Urothelium cell line (cell line): Measurements from ENCODE around the gene LY9.

ENCODE experiments used
- DNase-seq: peaks from one replicate; pipeline ENCODE4 v3.0.0; 2011; ENCODE audit warnings: low spot score, mixed read lengths
- FAIRE-seq: peaks from 2 replicates; lab custom pipeline; 2011; peaks lifted over from hg19 to GRCh38; lab: Jason Lieb, UNC

LY9 gene

DNA sequence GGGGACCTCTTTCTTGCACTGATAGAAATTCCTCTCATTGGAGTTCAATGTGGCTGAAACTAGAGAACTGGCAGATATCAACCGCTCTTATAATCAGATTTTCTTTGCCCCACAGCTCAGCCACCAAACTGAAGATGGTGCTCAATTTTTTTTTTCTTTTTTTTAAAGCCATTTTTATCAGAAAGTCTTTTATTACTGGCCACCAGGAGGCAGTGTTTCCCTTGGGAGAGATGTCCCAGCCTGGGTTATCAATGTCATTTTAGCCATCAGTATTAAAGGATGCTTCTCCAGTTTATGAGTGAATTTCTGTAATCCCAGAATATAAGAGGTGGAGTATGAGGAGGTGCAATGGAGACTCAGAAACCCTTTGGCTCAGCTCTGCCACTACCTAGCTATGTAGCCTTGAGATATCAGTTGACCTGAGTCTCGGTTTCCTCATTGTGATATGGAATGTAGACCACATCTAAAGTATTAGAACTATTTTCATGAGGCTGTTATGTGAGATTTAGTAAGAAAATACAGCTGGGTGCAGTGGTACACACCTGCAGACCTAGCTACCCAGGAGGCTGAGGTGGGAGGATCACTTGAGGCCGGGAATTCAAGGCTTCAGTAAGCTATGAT, 39.1 kb downstream of the LY9 start:
- FAIRE-seq, result no peak

DNA sequence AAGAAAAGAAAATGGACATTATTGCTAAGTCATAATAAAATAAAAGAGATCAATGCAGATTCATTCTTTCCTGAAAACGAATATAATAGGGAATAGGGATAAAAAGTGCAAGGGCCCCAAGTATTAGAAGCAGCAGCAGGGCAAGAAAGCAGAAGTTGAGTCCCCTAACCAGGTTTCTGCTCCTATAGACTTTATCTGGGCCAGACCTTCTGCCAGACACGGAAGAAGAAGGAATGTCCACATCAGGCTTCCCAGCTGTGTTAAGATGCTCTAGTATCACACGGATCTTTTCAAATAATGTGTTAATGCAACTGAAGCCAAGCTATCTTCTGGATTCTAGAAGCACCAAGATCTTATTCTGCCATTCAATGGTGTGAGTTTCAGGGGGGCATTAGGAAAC, 39.8 kb downstream of the LY9 start:
- DNase-seq (no peak), FAIRE-seq (no peak)

More for the DNA sequence above, 39.1 kb downstream of the LY9 start:
- DNase-seq, result no peak

- FAIRE-seq, result no peak
- no peak for DNase-seq
Observed at GRCh38 chr1:160836561-160836960, 40.6 kb downstream of the LY9 start.

DNA sequence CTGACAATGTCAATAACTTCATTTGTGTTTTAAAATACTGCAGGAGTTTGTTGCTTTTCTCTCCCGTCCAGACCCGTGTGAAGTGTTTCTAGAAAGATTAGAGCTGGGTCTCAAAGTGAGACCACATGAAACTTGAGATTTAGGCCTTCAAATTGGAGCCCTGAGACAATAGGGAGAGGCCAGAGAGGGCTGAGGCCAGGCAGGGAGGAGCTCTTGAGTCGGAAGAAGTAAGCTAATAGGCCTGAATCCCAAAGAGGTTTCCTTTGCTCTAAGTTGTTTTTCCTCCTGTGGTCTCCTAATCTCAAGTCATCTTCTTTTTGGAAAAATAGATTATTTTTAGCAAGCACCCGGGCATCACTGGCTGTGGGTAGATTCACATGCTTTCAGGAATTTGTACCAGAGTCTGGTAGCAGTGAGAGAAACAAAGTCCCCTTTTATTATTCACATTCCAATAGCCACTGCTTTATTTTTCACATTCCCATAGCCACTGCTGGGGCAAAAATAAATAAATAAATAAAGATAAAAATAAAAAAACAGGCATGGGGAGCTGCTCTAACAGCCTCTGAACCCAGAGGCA, 41.1 kb downstream of the LY9 start:
- DNase-seq (no peak), FAIRE-seq (no peak)

DNA sequence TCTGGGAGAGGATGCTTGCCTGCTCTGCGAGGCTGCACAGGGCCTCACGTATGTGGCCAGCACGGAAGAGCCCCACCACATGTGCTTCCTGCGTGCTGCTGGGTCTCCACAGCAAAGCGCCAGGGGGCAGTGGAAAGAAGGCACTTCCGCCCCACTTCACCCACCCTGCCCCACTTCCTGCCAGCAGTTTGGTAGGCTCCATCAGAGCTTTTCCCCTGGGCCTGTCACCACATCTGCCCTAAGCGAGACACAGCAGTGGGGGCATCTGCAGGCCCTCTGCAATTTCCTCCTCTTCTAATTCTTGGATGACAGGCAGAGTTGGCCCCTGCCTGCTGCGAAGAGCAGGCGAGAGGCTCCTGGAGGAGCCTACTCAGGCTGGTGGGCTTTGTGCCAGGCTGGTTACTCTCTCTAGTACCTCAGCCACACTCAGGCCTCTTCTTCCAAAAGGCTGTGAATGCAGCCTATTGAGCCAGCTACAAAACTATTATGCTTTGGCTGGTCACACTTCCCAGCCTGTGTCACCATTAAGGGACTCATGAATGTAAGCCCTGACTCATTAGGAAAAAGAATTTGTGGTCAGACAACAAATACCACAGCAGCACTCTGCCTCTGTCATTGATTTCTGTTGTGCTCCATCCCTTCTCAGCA, 41.7 kb downstream of the LY9 start:
- no peak for FAIRE-seq
- peak; percentile 68 for DNase-seq

- DNase-seq (no peak), FAIRE-seq (no peak)
Observed at GRCh38 chr1:160838888-160839287, 42.9 kb downstream of the LY9 start.

DNA sequence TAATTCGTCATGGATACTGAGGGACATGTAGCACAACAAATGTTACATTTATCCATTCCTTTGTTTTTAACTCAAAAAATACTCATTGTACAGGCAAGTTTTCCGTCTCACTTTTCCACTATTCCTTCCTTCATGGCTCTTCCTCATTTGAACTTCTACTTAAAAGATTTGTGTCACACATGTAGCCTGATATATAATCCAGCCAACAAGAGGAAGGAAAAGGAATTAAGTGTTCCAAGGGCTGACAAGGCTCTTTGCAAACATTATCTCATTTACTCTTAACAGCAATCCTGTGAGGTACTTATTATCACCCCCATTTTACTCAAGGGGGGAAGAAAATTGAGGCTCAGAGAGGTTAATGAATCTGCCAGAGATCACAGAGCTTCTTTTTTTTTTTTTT, 43.8 kb downstream of the LY9 start:
- no peak for FAIRE-seq
- no peak for DNase-seq

DNA sequence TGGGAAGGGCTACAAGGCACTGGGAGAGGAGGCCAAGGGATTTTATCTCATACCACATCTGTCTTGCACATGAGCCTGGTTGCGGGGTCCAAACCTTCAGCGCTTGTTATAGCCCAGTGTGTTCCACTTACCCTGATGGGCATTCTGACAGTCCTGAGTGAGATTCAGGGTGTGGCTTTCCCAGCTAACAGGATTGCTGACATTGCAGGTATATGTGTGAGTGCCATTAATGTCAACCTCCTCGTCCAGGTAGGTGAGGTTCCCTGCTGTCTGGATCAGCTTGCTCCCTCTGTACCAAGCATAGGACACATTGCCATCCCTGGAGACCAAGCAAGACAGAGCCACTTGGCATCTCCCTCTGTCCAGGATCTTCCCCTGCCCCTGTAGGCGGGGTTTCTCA, 45.1 kb downstream of the LY9 start:
- DNase-seq, result no peak
- FAIRE-seq, result no peak

GRCh38 chr1:160844447-160845232, 48.7 kb downstream of the LY9 start:
- no peak for FAIRE-seq
- DNase-seq, result no peak

GRCh38 chr1:160846281-160846680, 50.3 kb downstream of the LY9 start:
- FAIRE-seq (no peak), DNase-seq (no peak)

DNA sequence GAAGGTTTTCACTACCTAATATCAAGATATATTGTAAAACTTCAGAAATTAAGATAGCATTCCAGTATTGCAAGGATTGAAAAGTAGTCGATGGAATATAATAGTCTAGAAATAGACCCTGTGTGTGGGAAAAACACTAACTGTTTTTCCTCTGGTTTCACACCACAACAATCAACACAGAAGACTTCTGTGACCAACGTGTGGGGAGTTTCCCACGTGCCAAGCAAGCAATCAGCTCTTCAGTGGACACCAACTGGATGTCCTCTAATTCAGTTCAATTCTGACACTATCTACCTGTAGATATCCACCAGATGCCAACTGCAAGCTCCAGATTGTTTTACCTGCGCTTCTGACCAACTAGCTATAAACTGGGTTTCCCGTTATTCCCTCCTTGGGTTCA, 54.6 kb downstream of the LY9 start:
- DNase-seq, result no peak
- no peak for FAIRE-seq

- DNase-seq (no peak), FAIRE-seq (no peak)
Observed at GRCh38 chr1:160850993-160851392, 55.0 kb downstream of the LY9 start.

DNA sequence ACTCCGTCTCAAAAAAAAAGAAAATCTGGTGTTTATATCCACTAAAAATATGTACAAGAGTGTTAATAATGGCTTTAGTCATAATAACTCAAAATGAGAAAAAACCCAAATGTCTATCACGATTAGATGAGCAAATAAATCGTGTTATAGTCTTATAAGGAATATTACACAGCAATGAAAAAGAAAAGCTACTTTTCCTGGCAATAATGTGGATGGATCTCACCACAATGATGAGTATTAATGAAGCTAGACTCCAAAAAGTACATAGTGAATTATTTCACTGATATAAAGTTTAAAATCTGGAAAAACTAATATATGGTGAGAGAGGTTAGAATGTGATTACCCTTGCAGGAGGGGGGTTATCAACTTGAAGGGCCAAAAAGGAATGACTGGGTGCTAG, 57.0 kb downstream of the LY9 start:
- DNase-seq, result no peak
- no peak for FAIRE-seq

DNA sequence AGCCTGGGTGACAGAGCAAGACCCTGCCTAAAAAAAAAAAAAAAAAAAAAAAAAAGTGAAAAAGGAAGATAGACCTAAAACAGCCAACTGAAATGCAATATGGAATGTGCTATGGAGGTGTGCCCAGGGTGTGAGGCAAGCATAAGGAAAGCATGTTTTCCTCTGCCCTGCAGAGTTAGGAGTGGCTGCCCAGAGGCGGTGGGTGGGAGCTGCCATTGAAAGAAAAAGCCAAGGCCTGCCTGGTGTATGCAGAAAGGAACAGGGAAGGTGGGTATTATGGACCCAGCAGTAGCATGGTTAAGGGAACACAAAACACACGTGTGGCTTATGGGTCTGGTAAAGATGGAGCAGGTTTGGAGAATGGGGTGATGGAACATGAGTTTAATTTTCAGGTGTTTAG, 57.8 kb downstream of the LY9 start:
- no peak for FAIRE-seq
- no peak for DNase-seq

DNA sequence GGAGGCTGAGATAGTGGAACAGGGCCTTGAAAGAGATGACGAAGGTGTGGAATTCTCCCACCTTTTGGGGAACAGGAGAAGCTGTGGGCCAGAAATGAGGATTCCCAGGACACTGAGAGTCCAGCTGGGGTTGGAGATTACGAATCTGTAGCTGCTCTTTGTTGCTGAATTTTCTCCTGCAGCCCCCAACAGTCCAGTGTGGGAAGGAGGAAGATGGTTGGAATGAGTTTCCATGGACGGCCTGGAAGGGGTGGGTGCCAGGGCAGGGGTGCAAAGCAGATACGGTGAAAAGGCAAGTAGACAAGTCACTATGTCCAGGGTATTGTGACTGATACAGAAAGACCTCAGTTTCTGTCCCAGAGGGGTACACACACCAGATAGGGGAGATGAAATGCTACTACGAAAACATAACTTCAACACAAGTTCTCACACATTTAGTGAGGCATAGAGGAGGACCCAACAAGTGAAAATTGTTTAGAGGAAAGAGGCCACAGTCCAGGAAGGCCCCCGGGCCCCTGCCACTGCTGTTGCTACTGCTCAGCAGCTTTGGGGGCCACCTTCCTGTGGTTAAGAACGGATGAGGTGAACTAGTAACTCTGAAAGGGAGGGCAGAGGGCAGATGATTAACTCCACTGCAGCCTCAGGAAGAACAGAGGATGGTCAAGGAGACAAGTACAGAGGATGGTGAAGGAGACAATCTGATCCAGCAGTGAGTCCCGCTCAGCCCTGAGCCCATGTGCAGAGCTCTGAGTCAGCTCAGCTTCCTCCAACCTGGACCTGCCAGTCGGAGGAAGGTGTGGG, 59.4 kb downstream of the LY9 start:
- FAIRE-seq (no peak), DNase-seq (no peak)

- FAIRE-seq, result no peak
- DNase-seq, result no peak
Observed at GRCh38 chr1:160858097-160858496, 62.1 kb downstream of the LY9 start.

GRCh38 chr1:160858507-160858906, 62.5 kb downstream of the LY9 start:
- DNase-seq (no peak), FAIRE-seq (no peak)

- DNase-seq, result no peak
- no peak for FAIRE-seq
Observed at GRCh38 chr1:160859166-160859565, 63.2 kb downstream of the LY9 start.

- FAIRE-seq (no peak), DNase-seq (no peak)
Observed at GRCh38 chr1:160860840-160861505, 65.0 kb downstream of the LY9 start.
